ENCODE measurements around the gene CCT7. TPM values are rescaled to one million over a fixed set of nuclear protein-coding genes. Genes with fewer than 3 reads are reported as not detected.
A peak's percentile ranks its signal among the peaks of the same experiment; 100 is the strongest.

The CCT7 gene
- total RNA-seq, 2 experiments from 2014 or later: 499 to 541 TPM

- no peak overlapping the region for H3K4me3 Mint-ChIP-seq
- intact Hi-C loops (cut with micrococcal nuclease): no loop called here
- peaks cover 3% of the 10 kb centered on the region for H3K36me3 Mint-ChIP-seq
- no peaks in the 10 kb centered on the region for H3K27me3 Mint-ChIP-seq
- CTCF ChIA-PET: no interaction called here
- peaks cover 16% of the 10 kb centered on the region for H3K4me1 Mint-ChIP-seq (ENCODE audit: low read depth)
- no peaks in the 10 kb centered on the region for H3K9me3 Mint-ChIP-seq
- DNase-seq: no peak
- POLR2A ChIA-PET: no interaction called here
- no peak overlapping the region for H3K27ac Mint-ChIP-seq
Measured at GRCh38 chr2:73264783-73265182, 30.7 kb downstream of the CCT7 start.

GRCh38 chr2:73265298-73266060 lies 31.4 kb downstream of the CCT7 start:
- Mint-ChIP-seq H3K4me3 (no peak overlapping the region), H3K9me3 (no peaks in the 10 kb centered on the region), H3K27me3 (no peaks in the 10 kb centered on the region), H3K27ac (no peak overlapping the region), H3K4me1 (ENCODE audit: low read depth) (peaks cover 19% of the 10 kb centered on the region), H3K36me3 (peaks cover 3% of the 10 kb centered on the region)
- ChIA-PET POLR2A (no interaction called here), CTCF (no interaction called here)
- DNase-seq: no peak
- intact Hi-C loops (cut with micrococcal nuclease): no loop called here

- peaks cover 19% of the 10 kb centered on the region for H3K4me1 Mint-ChIP-seq (ENCODE audit: low read depth)
- H3K27me3 Mint-ChIP-seq: no peaks in the 10 kb centered on the region
- H3K27ac Mint-ChIP-seq: no peak overlapping the region
- DNase-seq: no peak
- POLR2A ChIA-PET: no interaction called here
- intact Hi-C loops (cut with micrococcal nuclease): no loop called here
- no peak overlapping the region for H3K4me3 Mint-ChIP-seq
- H3K36me3 Mint-ChIP-seq: peaks cover 3% of the 10 kb centered on the region
- CTCF ChIA-PET: no interaction called here
- no peaks in the 10 kb centered on the region for H3K9me3 Mint-ChIP-seq
Measured at GRCh38 chr2:73266061-73266901, 32.2 kb downstream of the CCT7 start.

GRCh38 chr2:73267008-73267407 lies 32.9 kb downstream of the CCT7 start:
- H3K36me3 Mint-ChIP-seq: peaks cover 3% of the 10 kb centered on the region
- intact Hi-C loops (cut with micrococcal nuclease): no loop called here
- no peak overlapping the region for H3K4me3 Mint-ChIP-seq
- peaks cover 19% of the 10 kb centered on the region for H3K4me1 Mint-ChIP-seq (ENCODE audit: low read depth)
- H3K27ac Mint-ChIP-seq: no peak overlapping the region
- POLR2A ChIA-PET: interaction anchor here (1.2 kb wide), 1 partner anchor 34 kb away, joined by 3 read pairs; the partner anchor contains the start of gene PRADC1
- no peak for DNase-seq
- CTCF ChIA-PET: no interaction called here
- H3K27me3 Mint-ChIP-seq: no peaks in the 10 kb centered on the region
- no peaks in the 10 kb centered on the region for H3K9me3 Mint-ChIP-seq

GRCh38 chr2:73268366-73268829 lies 34.3 kb downstream of the CCT7 start:
- CTCF ChIA-PET: interaction anchor here (1.4 to 1.6 kb wide), 2 partner anchors 21 to 25 kb away, joined by 3 to 6 read pairs; no protein-coding TSS in a partner anchor
- H3K36me3 Mint-ChIP-seq: peaks cover 3% of the 10 kb centered on the region
- peaks cover 19% of the 10 kb centered on the region for H3K4me1 Mint-ChIP-seq (ENCODE audit: low read depth)
- no peaks in the 10 kb centered on the region for H3K9me3 Mint-ChIP-seq
- no peaks in the 10 kb centered on the region for H3K27me3 Mint-ChIP-seq
- intact Hi-C loops (cut with micrococcal nuclease): loop anchor here (2.0 kb wide), 1 partner anchor 24 kb away; the partner anchor contains the start of gene EGR4
- H3K27ac Mint-ChIP-seq: no peak overlapping the region
- POLR2A ChIA-PET: interaction anchor here (0.7 to 2.1 kb wide), 4 partner anchors 11 to 36 kb away, joined by 3 to 6 read pairs (median 3); partner anchors contain the start of gene PRADC1
- no peak for DNase-seq
- H3K4me3 Mint-ChIP-seq: peak overlapping the region; percentile 6

GRCh38 chr2:73268830-73269685 lies 35.0 kb downstream of the CCT7 start:
- CTCF ChIA-PET: interaction anchor here (1.4 to 1.6 kb wide), 2 partner anchors 21 to 25 kb away, joined by 3 to 6 read pairs; no protein-coding TSS in a partner anchor
- POLR2A ChIA-PET: interaction anchor here (0.7 to 2.1 kb wide), 3 partner anchors 12 to 21 kb away, joined by 3 to 6 read pairs (median 3); no protein-coding TSS in a partner anchor
- Mint-ChIP-seq H3K4me1 (ENCODE audit: low read depth) (peaks cover 19% of the 10 kb centered on the region), H3K27ac (no peak overlapping the region), H3K36me3 (peaks cover 1% of the 10 kb centered on the region), H3K4me3 (peak overlapping the region; percentile 30), H3K9me3 (no peaks in the 10 kb centered on the region), H3K27me3 (no peaks in the 10 kb centered on the region)
- intact Hi-C loops (cut with micrococcal nuclease): loop anchor here (2.0 kb wide), 1 partner anchor 24 kb away; the partner anchor contains the start of gene EGR4
- peak; percentile 84 for DNase-seq

- no peak for DNase-seq
- CTCF ChIA-PET: no interaction called here
- Mint-ChIP-seq H3K27ac (no peak overlapping the region), H3K4me3 (peak overlapping the region; percentile 42), H3K9me3 (no peaks in the 10 kb centered on the region), H3K36me3 (no peaks in the 10 kb centered on the region), H3K4me1 (ENCODE audit: low read depth) (peaks cover 19% of the 10 kb centered on the region), H3K27me3 (no peaks in the 10 kb centered on the region)
- intact Hi-C loops (cut with micrococcal nuclease): loop anchor here (2.0 kb wide), 1 partner anchor 23 kb away; the partner anchor contains the start of gene EGR4
- POLR2A ChIA-PET: interaction anchor here (2.1 kb wide), 1 partner anchor 20 kb away, joined by 6 read pairs; no protein-coding TSS in a partner anchor
Measured at GRCh38 chr2:73269686-73270465, 35.8 kb downstream of the CCT7 start.

- CTCF ChIA-PET: interaction anchor here (1.1 kb wide), 1 partner anchor 18 kb away, joined by 4 read pairs; no protein-coding TSS in a partner anchor
- Mint-ChIP-seq H3K27me3 (no peaks in the 10 kb centered on the region), H3K4me1 (ENCODE audit: low read depth) (peaks cover 14% of the 10 kb centered on the region), H3K36me3 (no peaks in the 10 kb centered on the region), H3K27ac (no peak overlapping the region), H3K4me3 (no peak overlapping the region), H3K9me3 (no peaks in the 10 kb centered on the region)
- intact Hi-C loops (cut with micrococcal nuclease): no loop called here
- POLR2A ChIA-PET: no interaction called here
- DNase-seq: no peak
Measured at GRCh38 chr2:73272270-73272669, 38.2 kb downstream of the CCT7 start.

- POLR2A ChIA-PET: no interaction called here
- no peak overlapping the region for H3K4me3 Mint-ChIP-seq
Measured at GRCh38 chr2:73279852-73280251, 45.7 kb downstream of the CCT7 start.

GRCh38 chr2:73281244-73281643 lies 47.1 kb downstream of the CCT7 start:
- Mint-ChIP-seq H3K27ac (no peak overlapping the region), H3K27me3 (no peaks in the 10 kb centered on the region), H3K36me3 (no peaks in the 10 kb centered on the region), H3K9me3 (no peaks in the 10 kb centered on the region), H3K4me3 (no peak overlapping the region), H3K4me1 (ENCODE audit: low read depth) (peaks cover 10% of the 10 kb centered on the region)
- DNase-seq: no peak
- ChIA-PET POLR2A (interaction anchor here (0.5 kb wide), 1 partner anchor 14 kb away, joined by 3 read pairs; no protein-coding TSS in a partner anchor), CTCF (interaction anchor here (4.9 kb wide), 1 partner anchor 9 kb away, joined by 33 read pairs; no protein-coding TSS in a partner anchor)
- intact Hi-C loops (cut with micrococcal nuclease): no loop called here

More at GRCh38 chr2:73279852-73280251, 45.7 kb downstream of the CCT7 start:
- no peak for DNase-seq
- intact Hi-C loops (cut with micrococcal nuclease): no loop called here
- no peaks in the 10 kb centered on the region for H3K27me3 Mint-ChIP-seq
- H3K27ac Mint-ChIP-seq: no peak overlapping the region
- CTCF ChIA-PET: interaction anchor here (0.5 to 4.9 kb wide), 2 partner anchors 10 to 1920 kb away, joined by 3 to 33 read pairs; partner anchors contain the start of gene TACR1
- H3K9me3 Mint-ChIP-seq: no peaks in the 10 kb centered on the region
- peaks cover 6% of the 10 kb centered on the region for H3K4me1 Mint-ChIP-seq (ENCODE audit: low read depth)
- H3K36me3 Mint-ChIP-seq: no peaks in the 10 kb centered on the region

All from activated CD4-positive, alpha-beta memory T cell treated with anti-CD3 and anti-CD28 coated beads for 36 hours (primary cell).